Hippocampal formation (tissue), 2 donors: ENCODE results near the gene GPX6.
"Not testable (repeated sequence)": the region's sequence is repeated elsewhere in the genome, so short reads cannot be mapped to it uniquely, and the experiment has no call there.

Experiments
- DNase-seq, 2 donors: peaks; one replicate each; lab custom pipeline; 2025; lab: John Stamatoyannopoulos, UW

GPX6 gene

GRCh38 chr6:28525496-28526039, 10.0 kb upstream of the GPX6 start, which contains the start of gene GPX5:
Gene GPX5 (plus strand): TSS chr6:28525881. CDS start chr6:28526014, 133 bp downstream.
- DNase-seq = no peak

- DNase-seq = no peak
Observed at GRCh38 chr6:28523241-28523622, 7.6 kb upstream of the GPX6 start.

GRCh38 chr6:28522594-28523240, 7.1 kb upstream of the GPX6 start:
- DNase-seq = no peak

- no peak for DNase-seq
Observed at GRCh38 chr6:28517964-28518363, 2.4 kb upstream of the GPX6 start.

GRCh38 chr6:28512387-28512786, 3.2 kb downstream of the GPX6 start:
- not testable (repeated sequence) for DNase-seq

GRCh38 chr6:28511628-28512300, 3.8 kb downstream of the GPX6 start:
- DNase-seq = no peak

GRCh38 chr6:28506807-28507475, 8.7 kb downstream of the GPX6 start:
- DNase-seq = no peak

- DNase-seq = no peak
Observed at GRCh38 chr6:28505733-28506132, 9.9 kb downstream of the GPX6 start.

GRCh38 chr6:28502709-28503305, 12.8 kb downstream of the GPX6 start:
- DNase-seq = not testable (repeated sequence)

- not testable (repeated sequence) for DNase-seq
Observed at GRCh38 chr6:28502136-28502535, 13.5 kb downstream of the GPX6 start.

- DNase-seq = no peak
Observed at GRCh38 chr6:28501259-28501658, 14.3 kb downstream of the GPX6 start.

GRCh38 chr6:28497893-28498292, 17.7 kb downstream of the GPX6 start:
- DNase-seq = no peak

GRCh38 chr6:28497306-28497705, 18.3 kb downstream of the GPX6 start:
- DNase-seq = no peak

- DNase-seq = peak in 1 of 2 donors; percentile 2
Observed at GRCh38 chr6:28496099-28496779, 19.4 kb downstream of the GPX6 start.

GRCh38 chr6:28491984-28492317, 23.6 kb downstream of the GPX6 start:
- DNase-seq = no peak

- DNase-seq = peak in 1 of 2 donors; percentile 9
Observed at GRCh38 chr6:28490205-28490890, 25.2 kb downstream of the GPX6 start.

GRCh38 chr6:28489366-28490204, 26.0 kb downstream of the GPX6 start:
- DNase-seq = peak in 1 of 2 donors; percentile 2

- peak in 1 of 2 donors; percentile 28 for DNase-seq
Observed at GRCh38 chr6:28488916-28489365, 26.7 kb downstream of the GPX6 start.

- DNase-seq = no peak
Observed at GRCh38 chr6:28486988-28487742, 28.4 kb downstream of the GPX6 start.
